Mesendoderm (in vitro differentiated cells): ENCODE results near the gene CHID1.
A peak's percentile ranks its signal among the peaks of the same experiment; 100 is the strongest.

ENCODE experiments used
- DNase-seq: peaks from one replicate; pipeline ENCODE4 v3.0.0; 2013
- H2AK5ac ChIP-seq: 2 replicates; pipeline ENCODE4 v1.6.1; 2013; ENCODE audit warnings: low read length, inconsistent platforms
- H2BK120ac ChIP-seq: 2 replicates; pipeline ENCODE4 v1.6.1; 2013; ENCODE audit warnings: low read depth, mild to moderate bottlenecking, low read length, moderate library complexity, mixed read lengths
- H2BK15ac ChIP-seq: replicated peaks from 2 replicates; pipeline ENCODE4 v1.6.1; 2013; ENCODE audit warnings: low read depth, mild to moderate bottlenecking, moderate library complexity
- H2BK5ac ChIP-seq: 2 replicates; pipeline ENCODE4 v1.6.1; 2013; ENCODE audit warnings: low read length, inconsistent platforms
- H3K18ac ChIP-seq: 2 replicates; pipeline ENCODE4 v1.6.1; 2013; ENCODE audit warnings: mild to moderate bottlenecking, low read length, mixed read lengths
- H3K23ac ChIP-seq: one replicate; pipeline ENCODE4 v1.6.1; 2013; ENCODE audit warnings: low read length
- H3K27ac ChIP-seq: 2 replicates; pipeline ENCODE4 v1.5.1; 2013; ENCODE audit warnings: low read depth, mild to moderate bottlenecking, inconsistent platforms, low read length, moderate library complexity
- H3K27me3 ChIP-seq: 2 replicates; pipeline ENCODE4 v1.6.1; 2013; ENCODE audit warnings: low read length, control low read depth, mild to moderate bottlenecking, inconsistent platforms; ENCODE audit not compliant: insufficient read depth, poor library complexity
- H3K36me3 ChIP-seq: 2 replicates; pipeline ENCODE4 v1.6.1; 2013; ENCODE audit warnings: low read length, inconsistent platforms; ENCODE audit not compliant: control insufficient read depth, insufficient read depth
- H3K4ac ChIP-seq: one replicate; pipeline ENCODE4 v1.6.1; 2013; ENCODE audit warnings: low read depth, mild to moderate bottlenecking, low read length, moderate library complexity
- H3K4me1 ChIP-seq: 2 replicates; pipeline ENCODE4 v1.6.1; 2013; ENCODE audit warnings: low read depth, low read length, inconsistent platforms; ENCODE audit not compliant: control insufficient read depth
- H3K4me2 ChIP-seq: 2 replicates; pipeline ENCODE4 v1.6.1; 2013; ENCODE audit warnings: low read length
- H3K4me3 ChIP-seq: 2 replicates; pipeline ENCODE4 v1.5.1; 2013; ENCODE audit warnings: mild to moderate bottlenecking, low read length
- H3K56ac ChIP-seq: one replicate; pipeline ENCODE4 v1.6.1; 2013; ENCODE audit warnings: low read length
- H3K79me1 ChIP-seq: 2 replicates; pipeline ENCODE4 v1.6.1; 2013; ENCODE audit warnings: low read length, inconsistent platforms
- H3K79me2 ChIP-seq: 2 replicates; pipeline ENCODE4 v1.6.1; 2013; ENCODE audit warnings: mild to moderate bottlenecking, low read length; ENCODE audit not compliant: control insufficient read depth, insufficient read depth
- H3K9ac ChIP-seq: 2 replicates; pipeline ENCODE4 v1.6.1; 2013; ENCODE audit warnings: low read length, inconsistent platforms
- H4K5ac ChIP-seq: one replicate; pipeline ENCODE4 v1.6.1; 2013; ENCODE audit warnings: low read length
- H4K8ac ChIP-seq: one replicate; pipeline ENCODE4 v1.6.1; 2013; ENCODE audit warnings: low read depth, mild to moderate bottlenecking, control low read depth, low read length, moderate library complexity
- WGBS: extraction: QIAGEN DNeasy Blood & Tissue Kit; methylation state at CpG from one replicate; pipeline ENCODE4 v1.1.7; 2013; ENCODE audit warnings: low lambda C conversion rate, missing lambda C conversion rate; ENCODE audit not compliant: insufficient coverage; ENCODE audit errors: extremely low coverage; 5-methylcytosine and 5-hydroxymethylcytosine counted together

Gene CHID1

DNA sequence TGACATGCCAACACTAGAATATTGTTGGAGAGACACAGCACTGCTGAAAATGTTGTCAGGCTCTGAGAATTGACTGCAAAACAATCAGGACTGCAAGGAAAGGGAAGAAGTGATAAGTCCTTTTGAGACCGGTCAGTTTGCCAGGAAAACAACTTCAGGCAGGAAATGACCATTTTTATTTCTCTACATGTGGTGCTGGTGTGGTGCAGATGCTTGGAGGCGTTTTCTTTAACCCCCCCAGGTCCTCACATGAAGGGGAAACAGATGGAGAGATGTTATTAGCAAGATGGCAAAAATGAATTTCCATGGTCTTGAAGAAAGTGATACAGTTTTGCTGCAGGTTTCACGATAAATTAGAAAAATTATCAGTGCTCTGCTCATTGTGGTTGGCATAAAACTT, 20.8 kb upstream of the CHID1 start:
- Histone ChIP-seq H3K27ac (no peak overlapping the region), H2BK120ac (no peak overlapping the region), H3K79me2 (peaks cover 59% of the 10 kb centered on the region), H3K27me3 (no peaks in the 10 kb centered on the region), H3K79me1 (peaks cover 29% of the 10 kb centered on the region), H3K4ac (no peak overlapping the region), H2AK5ac (no peak overlapping the region), H2BK5ac (no peak overlapping the region), H2BK15ac (no peak overlapping the region), H3K9ac (no peak overlapping the region), H3K4me3 (no peak overlapping the region), H3K36me3 (peaks cover 3% of the 10 kb centered on the region), H3K4me1 (peaks cover 7% of the 10 kb centered on the region), H4K5ac (no peak overlapping the region), H3K4me2 (no peak overlapping the region), H3K23ac (no peak overlapping the region), H3K18ac (no peak overlapping the region), H4K8ac (no peak overlapping the region), H3K56ac (no peak overlapping the region)
- DNase-seq, result no peak
- WGBS, result no CpG with 5 or more reads among the region's 3 CpGs

DNA sequence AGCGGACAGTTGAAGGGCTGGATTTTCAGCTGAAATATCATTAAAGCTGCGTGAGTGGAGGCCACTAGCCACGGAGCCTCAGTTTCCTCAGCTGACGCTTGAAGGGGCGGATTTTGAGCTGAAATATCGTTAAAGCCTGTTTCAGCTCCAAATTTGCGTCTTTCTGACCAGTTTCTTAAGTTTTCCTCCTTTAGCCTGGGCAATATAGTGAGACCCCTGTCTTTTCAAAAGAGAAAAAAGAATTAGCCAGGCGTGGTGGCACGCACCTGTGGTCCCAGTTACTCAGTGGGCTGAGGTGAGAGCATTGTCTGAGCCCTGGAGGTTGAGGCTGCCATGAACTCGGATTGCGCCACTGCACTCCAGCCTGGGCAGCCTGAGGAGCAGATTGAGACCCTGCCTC, 18.8 kb upstream of the CHID1 start:
- Histone ChIP-seq H3K4me3 (no peak overlapping the region), H3K4ac (no peak overlapping the region), H3K79me1 (peaks cover 29% of the 10 kb centered on the region), H3K27me3 (no peaks in the 10 kb centered on the region), H3K79me2 (peaks cover 55% of the 10 kb centered on the region), H3K56ac (no peak overlapping the region), H2BK15ac (no peak overlapping the region), H2BK5ac (no peak overlapping the region), H2AK5ac (no peak overlapping the region), H3K23ac (no peak overlapping the region), H3K4me2 (no peak overlapping the region), H3K18ac (no peak overlapping the region), H3K4me1 (peaks cover 5% of the 10 kb centered on the region), H4K8ac (no peak overlapping the region), H4K5ac (no peak overlapping the region), H3K36me3 (peaks cover 3% of the 10 kb centered on the region), H2BK120ac (no peak overlapping the region), H3K9ac (no peak overlapping the region), H3K27ac (no peak overlapping the region)
- DNase-seq, result no peak
- no CpG with 5 or more reads among the region's 11 CpGs for WGBS

DNA sequence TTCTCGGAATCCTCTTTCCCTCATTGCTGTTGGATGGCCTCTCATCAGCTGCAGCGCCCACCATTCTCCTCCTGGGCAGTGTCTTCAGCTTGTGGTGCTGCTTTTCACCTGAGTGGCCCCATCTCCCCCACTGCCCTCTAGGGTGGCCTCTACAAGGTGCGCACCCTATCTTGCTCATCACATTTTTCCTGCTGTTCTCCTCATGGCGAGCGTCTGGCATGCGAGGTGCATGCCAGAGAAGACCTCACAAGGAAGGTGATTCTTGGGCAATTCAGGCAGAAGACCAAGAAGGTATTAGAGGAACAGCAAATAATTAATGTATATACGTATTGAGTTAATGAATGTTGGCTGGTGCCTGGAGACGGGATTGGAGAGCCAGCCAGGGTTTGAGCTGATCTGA, 18.2 kb upstream of the CHID1 start:
- WGBS, result no CpG with 5 or more reads among the region's 8 CpGs

DNA sequence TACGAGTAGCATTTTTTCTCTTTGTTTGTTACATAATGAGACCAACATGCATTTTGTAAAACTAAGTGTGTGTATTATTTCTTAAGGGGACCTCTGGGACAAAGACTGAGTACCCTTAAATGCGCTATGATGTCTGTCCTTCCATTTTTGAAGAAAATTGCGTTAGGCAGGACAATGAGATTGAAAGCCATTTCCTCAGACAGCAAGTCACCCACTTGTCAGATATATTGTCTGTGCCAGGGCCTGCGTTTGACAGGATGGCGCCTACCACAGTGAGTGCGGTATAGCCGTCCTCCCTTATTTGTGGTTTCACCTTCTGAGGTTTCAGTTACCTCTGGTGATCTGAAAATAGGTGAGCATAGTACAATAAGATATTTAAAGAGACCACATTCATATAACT, 17.3 kb upstream of the CHID1 start:
- Histone ChIP-seq H2AK5ac (no peak overlapping the region), H3K9ac (no peak overlapping the region), H2BK15ac (no peak overlapping the region), H3K18ac (no peak overlapping the region), H3K27ac (no peak overlapping the region), H2BK5ac (no peak overlapping the region), H3K36me3 (peaks cover 3% of the 10 kb centered on the region), H3K79me2 (peaks cover 44% of the 10 kb centered on the region), H2BK120ac (no peak overlapping the region), H3K79me1 (peaks cover 18% of the 10 kb centered on the region), H3K4ac (no peak overlapping the region), H3K27me3 (no peaks in the 10 kb centered on the region), H3K4me1 (no peaks in the 10 kb centered on the region), H3K23ac (no peak overlapping the region), H3K4me2 (no peak overlapping the region), H4K8ac (no peak overlapping the region), H3K56ac (no peak overlapping the region), H3K4me3 (no peak overlapping the region), H4K5ac (no peak overlapping the region)
- no peak for DNase-seq
- WGBS, result no CpG with 5 or more reads among the region's 7 CpGs

More for the DNA sequence above, 18.2 kb upstream of the CHID1 start:
- H3K9ac ChIP-seq, result no peak overlapping the region
- no peak overlapping the region for H2BK15ac ChIP-seq
- H2AK5ac ChIP-seq, result no peak overlapping the region
- H3K4me2 ChIP-seq, result no peak overlapping the region
- H4K8ac ChIP-seq, result no peak overlapping the region
- peaks cover 50% of the 10 kb centered on the region for H3K79me2 ChIP-seq
- no peak for DNase-seq
- no peak overlapping the region for H3K4me3 ChIP-seq
- H2BK5ac ChIP-seq, result no peak overlapping the region
- H3K4ac ChIP-seq, result no peak overlapping the region
- H2BK120ac ChIP-seq, result no peak overlapping the region
- no peak overlapping the region for H3K23ac ChIP-seq
- H3K4me1 ChIP-seq, result peaks cover 1% of the 10 kb centered on the region
- peaks cover 3% of the 10 kb centered on the region for H3K36me3 ChIP-seq
- no peak overlapping the region for H3K18ac ChIP-seq
- H3K27me3 ChIP-seq, result no peaks in the 10 kb centered on the region
- peaks cover 25% of the 10 kb centered on the region for H3K79me1 ChIP-seq
- no peak overlapping the region for H3K27ac ChIP-seq
- no peak overlapping the region for H4K5ac ChIP-seq
- H3K56ac ChIP-seq, result no peak overlapping the region

DNA sequence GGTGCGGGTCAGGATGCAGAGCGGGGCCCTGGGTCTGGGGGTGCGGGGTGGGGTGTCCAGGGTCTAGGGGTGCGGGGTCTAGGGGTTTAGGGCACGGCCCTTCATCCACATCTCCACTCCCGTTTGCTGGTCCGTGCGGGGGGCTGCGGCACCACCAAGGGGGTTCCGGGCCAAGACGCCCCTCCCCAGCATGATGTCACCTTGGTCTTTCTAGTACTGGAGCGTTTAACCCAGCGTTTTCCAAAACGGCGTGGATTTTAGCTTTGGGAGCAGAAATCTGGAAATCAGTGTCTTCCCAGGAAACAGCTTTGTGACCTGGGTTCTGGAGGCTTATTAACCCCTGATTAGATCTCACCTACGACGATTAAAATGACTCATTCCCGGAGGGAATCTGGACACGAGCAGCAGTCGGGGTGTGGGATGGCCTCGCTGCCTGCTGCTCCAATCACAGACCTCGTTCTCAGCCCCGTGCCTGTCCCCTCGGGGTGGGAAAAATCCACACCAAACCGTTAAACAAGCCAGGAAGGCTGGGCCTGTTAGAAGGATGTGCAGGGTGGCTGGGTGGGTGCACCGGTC, 15.8 kb upstream of the CHID1 start:
- no CpG with 5 or more reads among the region's 26 CpGs for WGBS
- H3K4ac ChIP-seq, result peak overlapping the region; percentile 84

More for the DNA sequence above, 15.8 kb upstream of the CHID1 start:
- Histone ChIP-seq H3K56ac (peak overlapping the region; percentile 97), H3K4me3 (peak overlapping the region; percentile 86), H3K23ac (no peak overlapping the region), H3K9ac (peak overlapping the region; percentile 89), H2BK5ac (no peak overlapping the region), H3K4me1 (no peaks in the 10 kb centered on the region), H3K4me2 (peak overlapping the region; percentile 96), H3K27me3 (no peaks in the 10 kb centered on the region), H3K79me2 (peaks cover 39% of the 10 kb centered on the region), H3K79me1 (peaks cover 16% of the 10 kb centered on the region), H2BK15ac (no peak overlapping the region), H3K27ac (no peak overlapping the region), H3K36me3 (peaks cover 3% of the 10 kb centered on the region), H3K18ac (peak overlapping the region; percentile 98), H2BK120ac (peak overlapping the region; percentile 64), H2AK5ac (peak overlapping the region; percentile 32), H4K5ac (no peak overlapping the region), H4K8ac (no peak overlapping the region)
- peak; percentile 64 for DNase-seq
